GM19240 (cell line): ENCODE measurements around the gene MLEC.

Source experiments
- DNase-seq: peaks from one replicate; pipeline ENCODE4 v3.0.0; 2011; ENCODE audit warnings: low spot score; ENCODE audit not compliant: insufficient read length

The MLEC gene

DNA sequence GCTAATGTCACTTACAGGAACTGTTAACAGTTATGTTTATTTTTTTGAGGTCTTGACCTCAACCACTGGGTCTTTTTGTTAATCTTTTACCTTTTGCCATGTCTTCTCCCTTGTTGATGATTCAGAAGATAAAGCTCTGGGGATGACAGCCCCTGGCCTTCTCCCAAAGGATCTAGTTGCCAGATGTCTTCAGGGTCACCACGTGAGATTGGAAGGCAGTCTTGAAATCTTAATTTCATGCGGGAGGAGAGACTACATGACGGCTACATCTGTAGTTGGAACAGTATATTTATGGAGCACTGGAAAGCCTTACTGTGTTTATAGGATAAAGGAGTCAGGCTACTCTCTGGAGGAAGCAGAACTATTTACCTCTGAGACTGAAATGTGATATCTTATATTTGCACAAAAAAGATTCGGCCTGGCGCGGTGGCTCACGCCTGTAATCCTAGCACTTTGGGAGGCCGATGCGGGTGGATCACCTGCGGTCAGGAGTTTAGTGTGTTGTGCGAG lies 5.6 kb downstream of the MLEC start:
- no peak for DNase-seq

DNA sequence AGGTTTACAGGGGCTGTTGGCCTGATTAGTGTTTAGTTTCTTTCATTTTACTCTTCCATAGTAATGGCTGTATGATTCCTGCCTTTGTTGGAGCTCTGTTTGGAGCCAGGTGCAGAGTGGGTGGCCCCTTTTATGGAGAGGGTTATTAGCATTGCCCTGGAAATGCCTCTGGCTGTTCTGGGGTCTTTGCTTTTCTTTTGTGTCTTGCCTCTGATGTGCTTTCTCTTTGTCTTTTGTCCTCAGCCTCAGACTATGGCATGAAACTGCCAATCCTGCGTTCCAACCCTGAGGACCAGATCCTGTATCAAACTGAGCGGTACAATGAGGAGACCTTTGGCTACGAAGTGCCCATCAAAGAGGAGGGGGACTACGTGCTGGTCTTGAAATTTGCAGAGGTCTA lies 6.9 kb downstream of the MLEC start:
- no peak for DNase-seq

DNA sequence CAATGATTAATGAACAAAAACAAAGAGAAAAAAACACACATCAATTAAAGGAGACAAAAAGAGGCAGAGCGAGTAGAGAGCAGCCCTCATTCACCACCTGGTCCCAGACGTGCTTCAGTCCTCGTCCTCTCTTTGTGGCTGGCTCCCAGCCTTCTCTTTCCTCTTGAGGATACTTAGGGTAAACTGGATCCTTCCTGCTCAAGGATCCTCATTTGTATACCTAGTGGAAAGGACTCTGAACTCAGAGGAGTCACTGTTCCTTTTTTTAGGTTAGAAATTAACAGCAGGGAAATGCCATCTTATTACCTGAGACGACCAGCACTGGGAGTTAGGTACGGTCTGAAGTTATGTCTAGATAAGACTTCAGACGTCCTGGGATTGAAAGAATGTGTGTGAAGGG lies 9.7 kb downstream of the MLEC start:
- DNase-seq, result no peak

DNA sequence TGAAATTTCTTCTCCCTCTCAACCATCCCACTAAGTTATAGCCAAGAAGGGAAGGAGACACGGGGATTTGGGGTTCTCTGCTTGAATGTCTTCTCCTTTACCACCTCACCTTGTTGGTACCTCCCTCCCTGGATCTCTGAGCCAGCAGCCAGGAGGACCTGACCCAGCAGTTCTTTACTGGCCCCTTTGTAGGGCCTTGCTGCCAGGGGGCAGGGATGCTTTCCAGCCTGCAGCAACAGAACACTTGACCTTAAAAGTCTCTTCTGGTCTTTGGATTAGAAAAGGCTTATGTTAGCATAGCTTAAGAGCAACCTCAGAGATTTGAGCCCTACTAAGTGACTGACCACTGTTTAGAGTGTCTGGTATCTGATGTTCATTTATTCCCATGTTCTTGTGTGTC lies 10.4 kb downstream of the MLEC start:
- DNase-seq, result no peak

DNA sequence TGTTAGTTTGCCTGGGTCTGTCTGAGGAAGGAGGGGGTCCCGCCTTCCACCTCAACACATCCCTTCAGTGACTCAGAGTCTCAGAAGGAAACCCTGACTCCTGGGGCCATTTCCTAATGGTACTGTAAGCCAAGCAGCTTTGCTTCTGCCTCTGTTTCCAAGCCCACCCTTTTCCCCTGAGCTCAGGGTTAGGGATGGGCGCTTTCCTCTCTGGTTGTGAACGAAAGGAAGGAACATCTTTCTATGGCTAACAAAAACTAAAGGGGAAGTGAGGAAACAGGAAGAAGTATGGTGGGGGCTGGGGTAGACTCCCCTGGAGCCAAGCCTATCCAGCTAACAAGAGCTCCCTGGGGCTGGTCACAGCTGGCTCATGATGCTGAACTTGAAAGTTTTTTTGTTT lies 11.7 kb downstream of the MLEC start:
- no peak for DNase-seq

DNA sequence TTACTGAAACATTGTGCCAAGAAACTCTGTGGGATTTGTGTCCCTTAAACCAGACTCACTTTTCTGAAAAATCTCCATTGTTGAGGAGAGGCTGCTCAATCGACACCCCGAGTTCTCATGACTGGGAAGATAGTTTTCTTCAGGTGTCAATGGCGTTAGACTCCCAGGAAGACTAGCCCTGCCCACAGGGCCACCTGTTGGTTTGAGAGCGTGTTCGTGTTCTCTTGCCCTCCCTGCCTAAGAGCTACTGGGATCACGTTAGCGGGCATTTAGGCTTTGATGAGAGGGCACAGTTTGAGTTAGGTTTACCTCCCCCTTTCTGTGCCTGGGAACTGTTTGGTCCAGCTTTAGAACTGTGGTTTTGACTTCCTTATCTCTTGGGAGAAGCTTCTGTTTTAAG lies 12.6 kb downstream of the MLEC start:
- DNase-seq, result no peak

DNA sequence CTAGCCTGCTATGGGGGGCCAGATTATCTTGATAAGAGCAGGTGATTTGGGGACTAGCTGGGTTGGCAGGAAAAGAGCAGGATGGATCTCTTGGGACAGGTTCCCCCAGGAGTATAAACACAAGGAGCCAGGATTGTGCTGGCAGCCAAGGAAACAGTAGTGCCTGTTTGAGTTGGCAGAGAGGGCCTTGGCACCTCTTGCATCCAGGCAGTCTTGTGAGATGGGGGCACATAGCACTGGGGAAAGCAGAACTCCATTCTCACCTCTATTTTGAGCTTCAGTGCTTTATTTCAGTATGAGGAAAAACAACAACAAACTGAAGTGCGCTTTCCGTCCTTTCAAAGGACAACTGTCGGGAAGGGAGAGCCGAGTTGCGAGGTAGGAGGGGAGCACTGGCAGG lies 13.9 kb downstream of the MLEC start:
- DNase-seq, result no peak

DNA sequence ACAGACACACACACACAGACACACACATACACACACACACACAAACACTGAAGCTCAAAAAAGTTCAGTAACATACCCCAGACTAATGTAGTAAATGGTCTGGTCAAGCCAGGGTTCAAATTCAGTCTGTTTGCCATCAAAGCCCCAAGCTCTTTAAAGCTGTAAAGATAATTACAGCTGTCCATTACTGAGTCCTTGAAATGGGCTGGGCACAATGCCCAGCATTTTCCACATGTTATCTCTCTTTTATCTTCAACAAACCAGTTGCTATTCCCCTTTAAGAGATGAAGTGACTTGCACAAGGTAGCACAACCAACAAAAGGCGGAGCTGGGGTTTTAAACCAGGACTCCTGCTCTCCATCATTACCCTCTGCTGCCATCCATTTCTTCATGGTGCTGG lies 15.7 kb downstream of the MLEC start:
- DNase-seq, result no peak

DNA sequence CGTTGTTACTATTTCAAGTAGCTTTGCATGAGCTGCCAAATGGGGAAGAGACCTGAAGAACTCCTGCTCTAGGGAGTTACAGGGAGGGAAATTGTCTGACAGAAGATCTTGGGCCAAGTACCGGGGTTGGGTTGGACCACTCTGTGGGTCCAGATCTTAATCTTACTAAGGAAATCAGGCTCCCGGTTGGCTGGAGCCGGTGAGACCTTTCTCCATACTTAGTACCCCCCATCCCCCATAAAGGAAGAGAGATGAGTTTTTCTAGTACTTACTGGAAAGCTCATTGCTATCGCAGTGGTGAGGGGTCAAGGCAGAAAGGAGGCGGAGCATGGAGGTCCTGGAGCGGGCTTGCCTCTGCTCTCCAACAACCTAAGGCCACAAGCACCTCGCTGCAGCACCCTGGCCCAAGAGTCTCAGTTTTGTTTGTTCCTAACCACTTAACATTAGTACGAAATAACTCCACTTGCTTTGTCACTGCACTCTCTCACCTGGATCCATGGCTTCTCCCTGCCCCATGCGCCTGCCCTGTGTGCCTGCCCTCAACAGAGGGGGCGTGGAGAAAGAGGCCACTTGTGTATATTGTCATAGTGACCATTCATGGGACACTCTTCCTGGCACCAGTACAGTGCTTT lies 16.5 kb downstream of the MLEC start:
- DNase-seq, result no peak

DNA sequence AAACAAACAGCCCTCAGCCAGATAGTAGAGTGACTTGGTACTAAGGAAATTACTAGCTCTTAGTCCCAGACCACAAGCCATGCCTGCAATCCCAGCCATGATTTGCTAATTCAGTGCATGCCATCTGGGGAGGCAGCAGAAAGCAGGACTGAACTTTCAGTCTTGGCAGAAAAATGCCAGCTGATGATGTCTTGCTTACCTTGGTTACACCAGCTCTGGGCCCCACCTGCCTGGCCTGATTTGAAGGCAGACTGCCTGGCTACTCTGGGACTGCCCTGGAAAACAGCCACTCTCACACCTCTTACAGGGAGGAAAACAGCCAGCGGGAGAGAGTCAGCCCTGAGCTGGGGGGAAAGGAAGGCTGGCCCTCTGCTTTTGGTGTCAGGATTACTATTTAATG lies 18.7 kb downstream of the MLEC start:
- no peak for DNase-seq

DNA sequence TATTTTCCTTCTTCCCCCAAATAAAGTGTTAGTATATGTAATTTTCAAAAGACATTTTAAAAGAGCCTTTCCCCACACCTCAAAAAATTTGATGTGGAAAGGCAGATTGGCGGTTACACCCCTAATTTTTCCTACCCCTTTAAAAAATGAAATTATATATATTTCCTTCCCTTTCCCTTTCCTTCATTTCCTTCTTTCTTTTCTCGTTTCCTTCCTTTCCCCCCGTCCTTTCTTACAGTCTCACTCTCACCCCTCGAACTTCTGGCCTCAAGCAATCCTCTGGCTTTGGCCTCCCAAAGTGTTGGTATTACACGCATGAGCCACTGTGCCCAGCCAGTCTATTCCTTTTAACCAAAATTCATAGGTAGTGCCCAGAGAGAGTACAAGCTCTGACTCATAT lies 19.1 kb downstream of the MLEC start:
- no peak for DNase-seq

DNA sequence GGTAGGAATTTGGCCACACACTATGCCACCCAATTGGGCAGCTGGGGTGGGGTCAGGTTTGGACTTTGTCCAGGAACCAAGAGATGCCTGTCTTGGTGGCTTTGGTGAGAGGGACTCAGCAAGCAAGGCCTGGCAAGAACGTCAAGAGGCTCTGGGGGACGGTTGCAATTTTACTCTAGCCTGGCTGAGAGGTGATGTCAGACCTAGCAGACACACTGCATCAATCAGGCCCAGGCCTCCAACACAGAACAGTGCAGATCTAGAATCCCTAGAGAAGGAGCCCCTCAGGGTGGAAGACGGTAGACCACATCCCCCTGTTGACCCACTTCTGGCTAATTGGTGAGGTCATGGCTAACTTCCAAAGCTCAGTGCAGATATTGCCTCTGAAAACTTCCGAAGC lies 21.7 kb downstream of the MLEC start:
- DNase-seq, result no peak

DNA sequence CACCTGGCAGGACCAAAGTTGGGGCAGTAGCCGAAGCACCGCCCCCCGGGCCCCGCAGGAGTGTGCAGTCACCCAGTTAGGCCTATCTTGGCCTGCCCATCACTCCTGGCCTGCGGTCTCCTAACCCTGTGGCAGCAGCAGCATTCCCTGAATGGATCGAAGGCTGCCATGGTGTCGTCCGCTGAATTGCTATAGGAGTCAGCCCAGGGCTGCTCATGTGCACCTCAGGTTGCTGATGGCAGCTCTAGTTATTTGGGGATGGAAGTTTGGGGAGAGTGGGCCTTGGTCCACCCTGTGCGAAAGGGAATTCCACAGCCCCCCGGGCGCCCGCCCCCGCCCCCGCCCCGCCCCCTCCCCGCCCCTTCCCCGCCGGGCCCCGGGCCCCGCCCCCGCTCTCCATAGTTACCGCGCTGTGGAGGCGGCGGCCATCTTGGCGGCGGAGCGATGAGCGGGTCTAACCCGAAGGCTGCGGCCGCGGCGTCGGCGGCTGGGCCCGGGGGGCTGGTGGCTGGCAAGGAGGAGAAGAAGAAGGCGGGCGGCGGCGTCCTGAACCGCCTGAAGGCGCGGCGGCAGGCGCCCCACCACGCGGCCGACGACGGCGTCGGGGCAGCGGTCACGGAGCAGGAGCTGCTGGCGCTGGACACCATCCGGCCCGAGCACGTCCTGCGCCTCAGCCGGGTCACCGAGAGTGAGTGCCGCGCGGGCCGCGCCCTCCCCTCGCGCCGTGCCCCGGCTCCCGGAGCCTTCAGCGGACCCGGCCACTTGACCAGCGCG lies 23.3 kb downstream of the MLEC start, which contains the start of gene UNC119B:
TSS of gene UNC119B (plus strand) at position 428 of the 774 bp plus-strand sequence. CDS start at position 445, 17 bp downstream.
- peak; percentile 70 for DNase-seq

DNA sequence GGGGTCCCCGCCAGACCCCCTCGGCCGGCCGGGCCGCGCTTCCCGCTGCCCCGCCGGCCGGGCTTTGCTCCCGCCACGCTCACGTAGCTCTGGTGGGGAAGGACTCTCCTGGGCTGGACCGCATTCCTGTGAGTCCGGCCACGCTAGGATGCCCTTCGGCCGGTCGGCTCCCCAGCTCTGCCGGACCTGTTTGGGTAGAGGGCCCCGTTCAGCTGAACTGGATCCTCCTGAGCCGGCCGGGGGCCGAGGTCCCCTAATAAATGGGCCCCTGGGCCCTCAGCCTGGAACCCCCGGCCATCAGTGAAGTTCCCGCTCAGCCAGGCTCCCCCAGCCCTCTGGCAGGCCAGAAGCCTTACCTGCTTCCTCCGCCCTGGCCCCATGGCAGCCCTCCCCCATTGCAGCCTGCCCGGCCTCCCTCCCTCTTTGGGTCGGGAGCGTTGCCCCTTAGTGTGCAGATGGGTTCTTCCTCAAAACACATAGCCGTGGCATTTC lies 23.9 kb downstream of the MLEC start:
- no peak for DNase-seq

DNA sequence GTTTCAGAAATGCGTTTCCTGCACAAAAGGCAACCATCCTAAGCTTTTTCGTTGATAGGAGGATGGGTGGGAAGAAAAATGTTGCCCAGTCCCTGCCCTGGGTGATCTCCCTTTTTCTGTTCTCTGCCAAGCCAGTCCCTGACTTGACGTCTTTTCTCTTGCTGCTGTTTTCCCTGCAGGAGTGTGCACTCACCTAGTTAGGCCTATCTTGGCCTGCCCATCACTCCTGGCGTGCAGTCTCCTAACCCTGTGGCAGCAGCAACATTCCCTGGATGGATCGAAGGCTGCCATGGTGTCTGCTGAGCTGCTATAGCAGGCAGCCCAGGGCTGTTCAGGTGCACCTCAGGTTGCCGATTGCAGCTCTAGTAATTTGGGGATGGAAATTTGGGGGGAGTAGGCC lies 24.5 kb downstream of the MLEC start:
- no peak for DNase-seq

DNA sequence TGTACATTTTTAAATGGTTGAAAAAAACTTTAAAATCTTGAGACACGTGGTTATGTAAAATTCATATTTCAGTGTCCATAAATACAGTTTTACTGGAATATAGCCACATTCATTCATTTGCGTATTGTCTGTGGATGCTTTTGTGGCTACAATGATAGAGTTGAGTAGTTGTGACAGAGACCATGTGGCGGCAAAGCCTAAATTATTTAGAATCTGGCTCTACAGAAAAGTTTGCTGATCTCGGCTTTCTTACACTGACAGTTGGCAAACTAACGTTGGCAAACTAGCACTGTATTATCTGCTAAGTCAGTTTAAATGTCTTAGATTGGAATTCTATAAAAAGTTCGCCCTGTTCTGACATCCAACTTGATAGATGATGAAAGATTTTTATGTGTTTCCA lies 25.7 kb downstream of the MLEC start:
- DNase-seq, result no peak

DNA sequence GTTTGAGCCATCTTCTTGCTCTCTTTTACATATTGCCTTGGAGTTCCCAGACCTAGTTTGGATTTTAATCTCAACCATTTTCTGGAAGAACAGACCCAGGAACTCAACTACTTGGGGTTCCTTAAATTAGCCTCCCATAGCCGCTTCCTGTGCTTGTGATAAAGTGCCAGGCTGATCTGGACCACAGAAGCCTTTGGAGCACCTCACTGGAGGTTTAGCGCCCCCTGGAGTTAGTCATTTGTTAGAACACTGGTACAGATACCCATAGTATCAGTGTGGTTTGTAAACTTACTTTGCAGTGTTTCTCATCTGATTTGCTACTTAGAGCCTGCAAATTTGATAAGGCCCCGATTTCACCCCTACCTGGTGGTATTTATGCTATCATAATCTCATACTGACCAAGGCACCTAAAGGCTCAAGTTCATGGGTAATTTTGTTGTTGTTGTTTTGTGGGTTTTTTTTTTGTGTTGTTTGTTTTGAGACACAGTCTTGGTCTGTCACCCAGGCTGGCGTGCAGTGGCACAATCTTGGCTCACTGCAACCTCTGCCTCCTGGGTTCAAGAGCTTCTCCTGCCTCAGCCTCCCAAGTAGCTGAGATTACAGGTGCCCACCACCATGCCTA lies 27.0 kb downstream of the MLEC start:
- peak; percentile 72 for DNase-seq

DNA sequence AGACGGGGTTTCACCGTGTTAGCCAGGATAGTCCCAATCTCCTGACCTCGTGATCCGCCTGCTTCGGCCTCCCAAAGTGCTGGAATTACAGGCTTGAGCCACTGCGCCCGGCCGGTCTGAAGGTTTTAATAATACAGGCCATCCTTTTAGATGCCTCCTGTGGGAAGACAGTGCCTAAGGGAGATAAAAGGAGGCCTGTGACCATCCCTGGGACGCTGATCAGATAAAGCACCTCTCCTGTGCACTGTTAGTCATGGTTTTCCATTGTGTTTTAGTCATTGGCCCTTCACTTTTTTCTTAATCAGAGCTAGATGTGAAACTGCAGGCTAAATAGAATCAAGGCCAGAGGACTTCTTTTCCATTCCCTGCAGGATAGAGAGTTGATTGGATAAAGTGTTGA lies 31.1 kb downstream of the MLEC start:
- DNase-seq, result no peak

DNA sequence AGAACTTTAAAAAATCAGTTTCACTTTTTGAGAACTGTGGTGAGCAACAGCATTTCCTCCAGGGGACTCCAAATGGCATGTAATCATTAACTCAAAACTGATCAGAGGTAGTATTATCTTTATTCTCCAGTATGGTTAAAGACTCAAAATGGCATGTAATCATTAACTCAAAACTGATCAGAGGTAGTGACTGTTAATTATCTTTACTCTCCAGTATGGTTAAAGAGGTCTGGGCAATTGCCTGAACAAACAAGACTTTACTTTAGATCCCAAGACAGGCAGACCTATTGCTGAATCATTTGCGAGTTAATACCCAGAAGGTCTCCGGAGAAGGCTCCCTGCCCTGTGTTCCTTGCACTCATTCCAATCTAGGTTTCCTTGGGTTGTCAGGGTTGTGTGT lies 32.1 kb downstream of the MLEC start:
- DNase-seq, result no peak

DNA sequence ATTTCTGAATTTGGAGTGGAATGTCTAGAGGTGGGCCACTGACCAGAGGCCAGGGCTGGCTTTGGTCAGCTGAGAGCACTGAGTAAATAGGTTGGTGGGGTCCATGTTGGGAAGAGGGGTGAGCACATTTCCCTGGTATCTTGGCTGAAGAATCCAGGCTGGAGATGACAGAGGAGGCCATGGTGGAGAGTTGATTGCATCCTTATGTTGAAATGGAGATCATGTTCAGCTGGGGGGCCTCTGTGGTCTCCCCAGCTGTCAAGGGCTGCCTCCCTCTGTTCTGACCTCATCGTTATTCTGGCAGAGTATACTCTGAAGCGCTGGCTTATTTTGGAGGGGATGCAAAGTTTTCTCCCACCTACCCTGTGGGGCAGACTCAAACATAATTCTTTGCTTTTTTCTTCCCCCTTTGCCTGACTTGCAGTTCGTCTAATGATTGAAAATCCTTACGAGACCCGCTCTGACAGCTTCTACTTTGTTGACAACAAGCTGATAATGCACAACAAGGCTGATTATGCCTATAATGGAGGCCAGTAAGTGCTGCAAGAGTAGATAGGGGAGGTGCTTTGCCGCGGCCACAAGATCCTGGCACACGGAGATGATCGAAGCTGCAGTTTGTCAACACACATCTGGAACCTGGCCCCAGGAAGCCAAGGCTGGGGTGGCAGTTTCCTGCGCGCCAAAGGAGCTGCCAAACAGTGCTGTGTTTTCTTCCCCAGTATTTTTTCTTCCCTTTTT lies 32.7 kb downstream of the MLEC start:
- DNase-seq, result no peak

DNA sequence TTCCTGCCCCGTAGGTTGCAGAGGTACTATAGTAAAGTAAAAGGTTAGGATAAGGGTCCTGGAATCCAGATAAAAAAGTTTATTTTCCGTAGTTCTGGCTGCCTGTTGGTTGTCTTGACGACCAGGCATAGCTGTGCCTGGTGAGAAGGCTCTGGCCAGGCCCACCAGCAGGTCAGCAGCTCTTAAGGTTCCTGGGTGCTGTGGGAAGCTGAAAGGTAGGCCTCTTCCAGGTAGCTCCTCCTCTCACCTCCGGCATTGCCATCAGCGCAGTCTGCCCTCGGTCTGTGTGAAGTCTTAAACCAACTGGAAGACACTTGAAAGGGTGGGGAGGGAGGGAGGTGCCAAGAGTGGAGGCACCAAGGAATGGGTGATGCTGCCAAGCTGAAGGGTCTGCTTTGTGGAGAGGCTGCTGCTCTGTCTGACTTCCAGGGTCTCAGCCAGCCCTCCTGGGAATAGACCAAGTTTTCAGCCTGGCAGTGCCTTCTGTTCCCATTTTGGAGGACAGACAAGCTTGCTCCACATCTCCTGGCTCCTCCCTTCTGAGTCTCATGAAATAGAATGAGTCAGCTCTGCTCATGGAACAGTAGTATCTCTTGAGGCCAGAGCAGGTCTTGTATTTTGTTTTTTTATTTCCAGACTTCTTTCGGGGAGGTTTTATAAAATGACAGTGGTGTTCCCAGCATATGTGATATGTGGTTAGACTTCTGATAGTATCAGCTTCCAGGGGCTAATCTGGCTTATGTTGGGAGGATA lies 33.5 kb downstream of the MLEC start:
- no peak for DNase-seq
